Adipose tissue (tissue), 3 donors: ENCODE measurements around the gene REXO1. TPM values are rescaled to one million over a fixed set of nuclear protein-coding genes. Genes with fewer than 3 reads are reported as not detected.
"Not testable (repeated sequence)": the region's sequence is repeated elsewhere in the genome, so short reads cannot be mapped to it uniquely, and the experiment has no call there.

Experiments used
- H3K27ac ChIP-seq: one replicate; pipeline ENCODE4 v1.5.1; 2013; ENCODE audit warnings: low read depth, low read length
- WGBS, 3 donors: extraction: QIAGEN DNeasy Blood & Tissue Kit; methylation state at CpG; one replicate each; pipeline ENCODE4 v1.1.7; 2013; 5-methylcytosine and 5-hydroxymethylcytosine counted together
- polyA plus RNA-seq, 3 donors: library from polyadenylated mRNA; stranded (reverse); fragments of 200-250 nt; gene quantifications; one replicate each; pipeline ENCODE4 v1.2.3, GENCODE V29; 2013
- donor health status: healthy with polysubstance abuse.
- donor health status: Bipolar disorder and iron deficiency.
- donor health status: healthy.

The REXO1 gene
- polyA plus RNA-seq, 3 donors, result 11.0 to 29.2 (median 23.5) TPM

DNA sequence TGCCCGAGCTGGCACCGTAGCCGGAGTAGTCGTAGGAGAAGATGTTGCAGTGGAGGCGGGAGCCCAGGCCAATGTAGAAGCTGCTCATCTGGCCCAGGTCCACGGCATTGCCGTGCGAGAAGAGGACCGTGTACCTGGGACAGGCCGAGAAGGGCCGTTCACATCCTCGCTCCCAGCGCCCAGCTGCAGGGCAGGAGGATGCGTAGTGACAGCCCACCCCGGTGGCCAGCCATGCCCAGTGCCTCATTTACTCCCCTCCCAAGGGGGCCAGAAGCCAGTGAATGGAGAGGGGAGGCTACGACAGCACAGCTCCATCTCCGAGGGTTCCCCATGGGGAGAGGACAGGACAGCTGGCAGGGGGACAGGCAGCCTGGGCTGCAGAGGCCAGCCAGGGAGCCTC is 31.7 kb upstream of the REXO1 start:
- WGBS, 3 donors, result 84 to 91% (median 84%) methylated on average over 12 to 15 of the region's 17 CpGs
- not testable (repeated sequence) for H3K27ac ChIP-seq

DNA sequence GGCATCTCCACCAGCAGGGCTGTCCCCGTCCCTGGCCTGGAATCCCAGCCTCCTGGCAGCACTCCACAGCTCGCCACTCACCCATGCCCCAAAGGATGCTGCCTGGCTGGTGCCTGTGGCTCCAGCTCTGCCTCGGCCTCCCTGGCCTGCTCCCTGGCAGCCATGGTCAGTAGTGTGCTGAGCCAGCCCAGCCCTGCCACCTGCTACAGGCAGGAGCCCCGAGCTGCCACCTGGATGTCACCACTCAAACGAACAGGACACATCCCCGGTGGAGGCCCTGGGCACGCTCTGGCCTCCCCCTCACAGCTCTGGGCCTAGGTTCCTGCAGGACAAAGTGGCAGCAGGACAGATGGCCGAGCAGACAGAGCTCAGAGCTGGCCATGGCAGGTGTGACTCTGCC is 30.3 kb upstream of the REXO1 start:
- WGBS, 3 donors, result 66 to 88% (median 80%) methylated on average over 6 to 8 of the region's 8 CpGs
- H3K27ac ChIP-seq, result not testable (repeated sequence)

DNA sequence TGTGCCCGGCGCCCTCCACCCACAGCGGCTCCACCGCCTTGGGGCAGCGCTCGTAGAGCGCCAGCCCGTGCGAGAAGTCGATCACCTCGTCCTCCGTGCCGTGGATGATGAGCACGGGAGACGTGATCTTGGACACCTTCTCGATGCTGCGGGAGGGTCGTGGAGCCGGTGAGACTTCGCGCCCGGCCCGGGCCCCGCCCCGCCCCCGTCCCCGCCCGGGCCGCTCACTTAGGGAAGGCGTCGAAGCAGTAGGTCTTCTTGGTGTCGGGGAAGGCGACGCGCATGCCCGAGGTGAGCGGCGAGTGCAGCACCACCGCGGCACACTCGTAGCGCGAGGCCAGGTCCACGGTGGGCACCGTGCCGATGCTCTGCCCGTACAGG is 29.0 kb upstream of the REXO1 start:
- H3K27ac ChIP-seq, result not testable (repeated sequence)
- 74 to 76% (median 76%) methylated on average over 20 to 34 of the region's 47 CpGs for WGBS, 3 donors

GRCh38 chr19:1876496-1877279 is 28.4 kb upstream of the REXO1 start:
- 25 to 42% (median 39%) methylated on average over 39 to 44 of the region's 53 CpGs for WGBS, 3 donors
- H3K27ac ChIP-seq, result peak overlapping the region; percentile 1

DNA sequence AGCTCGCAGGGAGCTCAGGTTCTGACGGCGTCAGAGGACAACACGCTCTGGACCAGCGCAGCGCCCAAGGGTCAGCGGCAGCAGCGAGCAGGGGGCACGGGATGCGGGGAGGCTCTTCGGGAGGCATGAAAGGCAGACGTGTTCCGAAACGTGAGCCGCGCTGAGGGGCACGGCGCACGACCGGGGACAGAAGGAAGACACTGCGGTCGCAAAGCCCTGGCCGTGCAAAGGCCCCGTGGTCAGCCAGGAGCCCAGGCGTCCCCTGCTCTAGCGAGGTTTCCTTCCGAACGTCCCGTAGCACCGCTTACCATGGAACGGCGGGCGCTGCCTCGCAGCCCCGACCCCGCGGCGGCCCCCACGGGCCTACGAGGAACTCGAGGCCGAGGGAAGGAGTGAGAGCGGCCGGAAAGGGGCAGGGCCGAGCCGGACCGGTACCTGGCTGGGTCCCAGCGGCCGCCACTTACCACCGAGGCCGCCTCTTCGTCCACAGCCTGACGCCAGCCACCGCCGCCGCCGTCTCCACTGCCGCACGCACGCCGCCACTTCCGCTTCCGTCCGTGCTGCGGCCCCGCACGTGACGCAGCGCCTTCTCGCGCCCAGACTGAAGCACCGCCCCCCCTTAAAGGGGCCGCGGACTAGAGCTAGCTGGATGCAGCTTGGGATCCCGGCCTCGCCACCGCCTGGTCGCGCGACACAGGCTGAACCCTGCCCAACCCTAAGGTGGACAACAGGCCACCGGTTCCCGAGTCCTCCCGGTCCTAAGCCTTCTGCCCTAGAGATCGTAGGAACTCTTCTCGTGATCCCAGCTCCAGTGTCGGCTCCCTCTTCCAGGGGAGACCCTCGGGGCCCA is 27.6 kb upstream of the REXO1 start:
- H3K27ac ChIP-seq, result peak overlapping the region; percentile 85
- 0 to 1% (median 1%) methylated on average over 74 to 87 of the region's 87 CpGs for WGBS, 3 donors

DNA sequence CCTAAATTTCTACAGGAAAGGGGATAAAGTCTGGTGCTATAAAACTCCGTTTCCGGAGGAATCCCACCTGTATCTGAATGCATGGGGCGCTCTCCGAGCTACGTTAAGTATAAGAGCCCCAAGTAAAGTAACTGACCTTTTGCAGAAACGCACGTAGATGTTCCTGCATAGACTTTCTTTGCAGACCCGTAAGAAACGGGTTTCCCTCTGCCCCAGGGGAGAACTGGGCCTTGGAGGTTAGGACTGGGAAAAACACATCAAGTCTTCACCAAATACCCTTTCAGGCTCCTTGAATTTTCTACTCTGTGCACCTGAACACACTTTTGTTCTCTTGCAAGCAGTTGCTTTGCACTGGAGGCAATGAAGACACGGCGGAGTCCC is 27.0 kb upstream of the REXO1 start:
- not testable (repeated sequence) for H3K27ac ChIP-seq
- WGBS, 3 donors, result 1 to 3% (median 2%) methylated on average over 11 of the region's 11 CpGs

DNA sequence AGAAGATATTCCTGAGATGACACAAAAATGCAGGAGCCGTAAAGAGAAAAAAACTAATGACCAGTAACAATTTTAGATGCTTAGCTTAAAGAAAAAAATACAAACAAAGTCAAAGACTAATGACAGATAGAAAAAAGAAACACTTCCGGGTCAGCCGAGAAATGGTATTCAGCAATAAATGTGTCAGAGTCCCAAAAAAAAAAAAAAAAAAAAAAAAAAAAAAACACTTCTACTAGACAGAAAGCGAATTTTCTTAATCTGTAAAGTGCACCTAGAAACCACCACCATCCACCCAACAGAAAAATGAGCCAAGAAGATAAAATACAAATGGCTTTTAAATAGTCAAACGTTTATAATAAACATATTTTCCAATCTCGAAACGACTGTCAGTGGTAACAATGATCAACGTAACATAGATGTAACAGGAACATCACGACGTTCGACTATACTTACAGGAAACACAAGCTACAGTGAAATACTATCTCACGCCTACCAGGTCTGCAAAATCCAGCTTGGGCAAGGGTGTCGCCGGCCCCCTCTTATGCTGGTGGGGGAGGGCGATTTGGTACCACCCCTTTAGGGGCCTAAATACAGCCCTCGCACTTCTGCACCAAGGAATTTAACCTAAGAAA is 26.4 kb upstream of the REXO1 start:
- H3K27ac ChIP-seq, result no peak overlapping the region
- 4 to 10% (median 5%) methylated on average over 16 of the region's 16 CpGs for WGBS, 3 donors

DNA sequence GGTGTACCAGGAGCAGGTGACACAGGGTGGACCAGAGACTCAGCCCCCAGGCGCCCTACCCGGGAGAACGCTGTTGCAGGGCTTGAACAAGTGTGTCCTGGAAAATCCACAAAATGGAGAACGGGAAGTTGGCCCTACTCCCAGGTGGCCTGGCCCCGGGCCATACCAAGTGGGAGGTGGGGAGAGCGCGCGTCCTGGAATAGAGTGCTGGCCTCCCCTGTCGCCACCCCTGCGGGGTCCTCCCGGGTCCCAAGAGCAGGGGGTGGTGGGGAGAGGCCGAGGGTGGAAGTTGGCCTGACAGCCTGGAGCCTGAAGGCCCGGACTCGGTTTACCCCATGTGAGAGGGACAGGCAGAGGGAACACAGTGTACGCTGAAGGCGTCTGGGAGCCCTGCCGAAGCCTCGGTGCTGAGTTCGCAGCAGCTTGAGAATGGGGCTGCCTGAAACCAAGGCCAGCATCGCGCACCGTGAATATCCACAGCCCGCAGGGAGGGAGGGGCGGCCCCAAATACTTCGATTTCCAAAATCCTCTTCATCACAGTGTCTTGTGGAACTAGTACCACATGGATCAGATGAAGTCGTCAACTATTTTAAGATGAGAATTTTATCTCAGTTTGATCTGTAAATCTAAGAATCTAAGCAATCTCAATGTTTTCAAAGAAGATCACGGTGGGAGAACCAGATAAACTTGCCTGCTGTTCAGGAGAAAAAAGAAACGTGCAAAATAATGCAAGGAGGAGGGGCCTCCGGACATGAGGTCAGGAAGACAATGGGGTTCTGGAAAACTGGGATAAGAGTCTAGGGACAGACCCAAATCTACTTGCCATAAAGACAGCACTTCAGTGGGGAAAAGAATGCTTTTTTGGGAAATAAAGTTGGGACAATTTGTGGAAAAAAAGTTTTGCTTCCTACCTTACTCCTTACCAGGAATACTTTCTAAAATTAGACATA is 25.5 kb upstream of the REXO1 start:
- WGBS, 3 donors, result 19 to 51% (median 37%) methylated on average over 26 to 29 of the region's 29 CpGs
- no peak overlapping the region for H3K27ac ChIP-seq

- H3K27ac ChIP-seq, result no peak overlapping the region
- WGBS, 3 donors, result 76 to 83% (median 80%) methylated on average over 25 of the region's 25 CpGs
These were observed 24.7 kb upstream of the REXO1 start for GRCh38 chr19:1872807-1873523.

GRCh38 chr19:1871630-1872029 is 23.3 kb upstream of the REXO1 start:
- WGBS, 3 donors, result 72 to 89% (median 88%) methylated on average over 13 of the region's 13 CpGs
- no peak overlapping the region for H3K27ac ChIP-seq

GRCh38 chr19:1871140-1871597 is 22.9 kb upstream of the REXO1 start:
- WGBS, 3 donors, result 43 to 86% (median 84%) methylated on average over 15 of the region's 15 CpGs
- H3K27ac ChIP-seq, result no peak overlapping the region

GRCh38 chr19:1868971-1869370 is 20.7 kb upstream of the REXO1 start:
- no peak overlapping the region for H3K27ac ChIP-seq
- WGBS, 3 donors, result 79 to 83% (median 82%) methylated on average over 7 of the region's 7 CpGs

DNA sequence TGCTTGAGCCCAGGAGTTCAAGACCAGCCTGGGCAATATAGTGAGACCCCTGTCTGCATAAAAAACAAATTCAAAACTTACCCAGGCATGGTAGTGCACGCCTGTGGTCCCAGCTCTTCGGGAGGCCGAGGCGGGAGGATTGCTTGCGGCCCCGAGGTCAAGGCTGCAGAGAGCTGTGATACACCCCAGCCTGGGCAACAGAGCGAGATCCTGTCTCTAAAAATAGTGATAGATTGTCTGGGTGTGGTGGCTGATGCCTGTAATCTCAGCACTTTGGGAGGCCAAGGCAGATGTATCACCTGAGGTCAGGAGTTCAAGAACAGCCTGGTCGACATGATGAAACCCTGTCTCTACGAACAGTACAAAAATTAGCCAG is 19.1 kb upstream of the REXO1 start:
- WGBS, 3 donors, result 91 to 94% (median 92%) methylated on average over 9 of the region's 9 CpGs
- no peak overlapping the region for H3K27ac ChIP-seq

DNA sequence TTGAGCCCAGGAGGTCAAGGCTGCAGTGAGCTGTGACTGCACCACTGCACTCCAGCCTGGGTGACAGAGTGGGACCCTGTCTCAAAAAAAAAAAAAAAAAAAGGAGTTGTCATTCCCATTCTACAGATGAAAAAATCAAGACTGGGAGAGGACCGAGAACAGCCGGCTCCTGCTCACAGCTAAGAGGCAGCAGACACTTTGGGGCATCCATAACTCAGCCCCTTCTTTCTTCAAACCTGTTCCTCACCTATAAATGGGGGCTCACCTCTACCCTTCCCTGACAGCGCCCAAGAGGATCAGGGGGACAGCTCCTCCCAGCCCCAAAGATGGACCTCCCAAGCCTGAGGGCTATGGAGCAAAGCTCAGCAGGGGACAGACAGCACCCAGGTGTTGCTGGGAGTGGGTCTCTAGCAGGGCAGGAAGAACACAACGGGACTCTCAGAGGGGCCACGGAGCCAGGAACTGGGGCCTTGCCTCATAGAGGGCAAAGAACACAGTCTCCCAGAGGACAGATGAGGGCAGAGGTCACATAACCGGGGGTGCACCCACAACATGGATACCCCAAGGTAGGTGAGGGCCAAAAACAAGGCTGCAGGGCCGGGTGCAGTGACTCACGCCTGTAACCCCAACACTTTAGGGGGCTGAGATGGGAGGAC is 18.5 kb upstream of the REXO1 start:
- no peak overlapping the region for H3K27ac ChIP-seq
- WGBS, 3 donors, result 86 to 92% (median 87%) methylated on average over 8 of the region's 8 CpGs

- H3K27ac ChIP-seq, result no peak overlapping the region
- WGBS, 3 donors, result 86 to 90% (median 89%) methylated on average over 17 of the region's 17 CpGs
These were observed 17.1 kb upstream of the REXO1 start for GRCh38 chr19:1865172-1866010.

GRCh38 chr19:1864480-1865171 is 16.3 kb upstream of the REXO1 start:
- 5 to 8% (median 6%) methylated on average over 45 to 52 of the region's 52 CpGs for WGBS, 3 donors
- peak overlapping the region; percentile 13 for H3K27ac ChIP-seq
